Natural killer cell (primary cell): ENCODE results near the gene ITGA2. TPM values are rescaled to one million over a fixed set of nuclear protein-coding genes. Genes with fewer than 3 reads are reported as not detected.

Experiments used
- ATAC-seq, 3 donors: fragments of 150-1000 bp in 2 of 3; fragments of 200-7000 bp in 1 of 3; cut with Tn5 transposase; 1 replicate in 1 of 3; 2 replicates in 2 of 3; pipeline ENCODE4 v1.10.0; 2021; ENCODE audit warnings: mild to moderate bottlenecking in 2 of 3, moderate library complexity in 2 of 3
- DNase-seq, 2 donors: peaks; one replicate each; pipeline versions ENCODE4 v3.0.0 to v3.0.0-alpha.2; 2013 to 2021; ENCODE audit warnings: mixed read lengths in 1 of 2
- H3K27ac ChIP-seq: one replicate; pipeline ENCODE4 v1.5.1; 2013; ENCODE audit warnings: mild to moderate bottlenecking, low read length
- H3K27me3 ChIP-seq: one replicate; pipeline ENCODE4 v1.6.1; 2013; ENCODE audit warnings: low read length; ENCODE audit not compliant: control insufficient read depth, insufficient read depth
- H3K36me3 ChIP-seq: one replicate; pipeline ENCODE4 v1.6.1; 2013; ENCODE audit warnings: low read length; ENCODE audit not compliant: control insufficient read depth, insufficient read depth
- H3K4me1 ChIP-seq: one replicate; pipeline ENCODE4 v1.6.1; 2013; ENCODE audit warnings: low read length; ENCODE audit not compliant: control insufficient read depth, insufficient read depth
- H3K4me3 ChIP-seq: one replicate; pipeline ENCODE4 v1.5.1; 2013; ENCODE audit warnings: low read length
- H3K9me3 ChIP-seq: one replicate; pipeline ENCODE4 v1.6.1; 2013; ENCODE audit warnings: low read length; ENCODE audit not compliant: control insufficient read depth, insufficient read depth
- H3K27ac Mint-ChIP-seq, 2 donors: one replicate each; pipeline ENCODE4 v1.8.0; 2022; ENCODE audit warnings: mild to moderate bottlenecking in 2 of 2, mixed read lengths in 2 of 2, moderate library complexity in 1 of 2
- H3K27me3 Mint-ChIP-seq, 2 donors: one replicate each; pipeline ENCODE4 v1.8.0; 2022; ENCODE audit warnings: low read depth in 2 of 2, mixed read lengths in 2 of 2
- H3K36me3 Mint-ChIP-seq: one replicate; pipeline ENCODE4 v1.8.0; 2022; ENCODE audit warnings: mixed read lengths
- H3K4me1 Mint-ChIP-seq, 2 donors: one replicate each; pipeline ENCODE4 v1.8.0; 2022; ENCODE audit warnings: mixed read lengths in 2 of 2
- H3K4me3 Mint-ChIP-seq: one replicate; pipeline ENCODE4 v1.8.0; 2022; ENCODE audit warnings: mild to moderate bottlenecking, moderate library complexity, mixed read lengths
- H3K9me3 Mint-ChIP-seq, 2 donors: one replicate each; pipeline ENCODE4 v1.8.0; 2022; ENCODE audit warnings: mixed read lengths in 2 of 2
- WGBS: methylation state at CpG from one replicate; pipeline ENCODE4 v1.1.7; 2013; ENCODE audit warnings: missing lambda C conversion rate; ENCODE audit not compliant: insufficient coverage; 5-methylcytosine and 5-hydroxymethylcytosine counted together
- intact Hi-C: fragments of 100-400 bp; cut with micrococcal nuclease; formaldehyde crosslinking; loops from one replicate; pipeline ENCODE4 v1.14.2; 2022
- total RNA-seq, 4 donors: library from RNA; stranded (reverse); fragments of 120-200 nt in 1 of 4; gene quantifications; one replicate each; pipeline versions ENCODE4 v1.2.3 to v1.2.4, GENCODE V29; 2013 to 2022
- TF ChIP-seq, protein P1 (sequence below): fragments of 200-600 bp; IDR thresholded peaks from one replicate; pipeline ENCODE4 v1.8.0; 2022; ENCODE audit warnings: antibody characterized with exemption

ITGA2 gene
- total RNA-seq, 3 donors from 2014 or later (not counting 1 experiment from before 2014, with no cell fraction given): 0.11 to 0.26 (median 0.20) TPM

DNA sequence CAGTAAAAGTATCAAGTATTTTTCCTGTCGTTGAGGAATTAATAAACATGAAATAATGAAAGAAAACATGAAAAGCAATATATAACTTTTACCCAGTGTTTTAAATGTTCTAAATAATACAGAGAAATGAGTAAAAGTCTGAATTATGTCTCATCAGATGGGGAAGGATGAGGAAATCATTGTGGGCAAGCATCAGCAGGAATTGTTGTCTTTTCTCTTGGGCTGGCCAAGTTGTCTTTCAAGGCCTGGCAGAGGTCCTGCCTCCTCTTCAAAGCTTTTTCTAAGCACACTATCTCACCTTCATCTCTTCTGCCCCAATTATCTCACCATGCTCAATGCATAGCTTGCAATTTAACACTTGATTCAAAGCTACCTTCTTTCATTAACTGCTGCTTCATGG lies 78.5 kb downstream of the ITGA2 start:
- no peaks in the 10 kb centered on the region for H3K4me1 Mint-ChIP-seq
- DNase-seq: no peak
- H3K4me3 Mint-ChIP-seq: no peak overlapping the region
- H3K36me3 ChIP-seq: no peaks in the 10 kb centered on the region
- intact Hi-C loops: no loop called here
- no peak overlapping the region for H3K4me3 ChIP-seq
- WGBS: no CpG with 5 or more reads among the region's 1 CpG
- H3K36me3 Mint-ChIP-seq: no peaks in the 10 kb centered on the region
- no peak overlapping the region for H3K27ac Mint-ChIP-seq
- peaks cover under 1% of the 10 kb centered on the region for H3K27me3 ChIP-seq
- ATAC-seq: no peak
- no peaks in the 10 kb centered on the region for H3K9me3 ChIP-seq
- peaks cover 0 to 3% of the 10 kb centered on the region in 2 donors for H3K27me3 Mint-ChIP-seq
- TF ChIP-seq, protein P1, sequence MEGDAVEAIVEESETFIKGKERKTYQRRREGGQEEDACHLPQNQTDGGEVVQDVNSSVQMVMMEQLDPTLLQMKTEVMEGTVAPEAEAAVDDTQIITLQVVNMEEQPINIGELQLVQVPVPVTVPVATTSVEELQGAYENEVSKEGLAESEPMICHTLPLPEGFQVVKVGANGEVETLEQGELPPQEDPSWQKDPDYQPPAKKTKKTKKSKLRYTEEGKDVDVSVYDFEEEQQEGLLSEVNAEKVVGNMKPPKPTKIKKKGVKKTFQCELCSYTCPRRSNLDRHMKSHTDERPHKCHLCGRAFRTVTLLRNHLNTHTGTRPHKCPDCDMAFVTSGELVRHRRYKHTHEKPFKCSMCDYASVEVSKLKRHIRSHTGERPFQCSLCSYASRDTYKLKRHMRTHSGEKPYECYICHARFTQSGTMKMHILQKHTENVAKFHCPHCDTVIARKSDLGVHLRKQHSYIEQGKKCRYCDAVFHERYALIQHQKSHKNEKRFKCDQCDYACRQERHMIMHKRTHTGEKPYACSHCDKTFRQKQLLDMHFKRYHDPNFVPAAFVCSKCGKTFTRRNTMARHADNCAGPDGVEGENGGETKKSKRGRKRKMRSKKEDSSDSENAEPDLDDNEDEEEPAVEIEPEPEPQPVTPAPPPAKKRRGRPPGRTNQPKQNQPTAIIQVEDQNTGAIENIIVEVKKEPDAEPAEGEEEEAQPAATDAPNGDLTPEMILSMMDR: no peak
- no peaks in the 10 kb centered on the region for H3K4me1 ChIP-seq
- H3K9me3 Mint-ChIP-seq: no peaks in the 10 kb centered on the region
- no peak overlapping the region for H3K27ac ChIP-seq

- H3K36me3 Mint-ChIP-seq: no peaks in the 10 kb centered on the region
- no peak for DNase-seq
- no peaks in the 10 kb centered on the region for H3K36me3 ChIP-seq
Measured at GRCh38 chr5:53068291-53068836, 79.2 kb downstream of the ITGA2 start.

DNA sequence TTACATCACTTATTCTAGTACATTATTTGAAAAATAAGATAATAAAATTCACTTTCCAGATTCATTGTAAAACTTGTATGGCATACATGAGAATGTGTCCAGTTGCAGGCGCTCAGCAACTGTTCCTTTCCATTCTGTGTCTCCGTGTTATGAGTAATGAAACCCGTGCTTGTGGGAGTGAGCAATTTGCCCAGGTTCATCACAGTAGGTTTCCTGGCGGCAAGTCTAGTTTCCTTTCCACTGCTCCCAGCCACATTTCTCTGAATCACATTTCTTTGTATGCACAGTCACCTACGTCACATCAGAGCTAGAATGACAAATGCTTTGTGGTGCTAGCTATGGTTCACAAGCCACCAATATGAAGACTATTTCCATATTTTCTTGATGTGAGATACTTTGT lies 80.5 kb downstream of the ITGA2 start:
- H3K4me3 Mint-ChIP-seq: no peak overlapping the region
- no peak overlapping the region for H3K4me3 ChIP-seq
- DNase-seq (no peak), ATAC-seq (no peak)
- H3K4me1 Mint-ChIP-seq: no peaks in the 10 kb centered on the region
- H3K36me3 Mint-ChIP-seq: no peaks in the 10 kb centered on the region
- no peak overlapping the region for H3K27ac Mint-ChIP-seq
- no peak overlapping the region for H3K27ac ChIP-seq
- WGBS: 81% methylated on average over 5 of the region's 5 CpGs
- no peaks in the 10 kb centered on the region for H3K9me3 ChIP-seq
- peaks cover 0 to 3% of the 10 kb centered on the region in 2 donors for H3K27me3 Mint-ChIP-seq
- TF ChIP-seq, protein P1: no peak
- no peaks in the 10 kb centered on the region for H3K36me3 ChIP-seq
- H3K9me3 Mint-ChIP-seq: no peaks in the 10 kb centered on the region
- intact Hi-C loops: no loop called here
- no peaks in the 10 kb centered on the region for H3K4me1 ChIP-seq
- H3K27me3 ChIP-seq: no peaks in the 10 kb centered on the region

More at GRCh38 chr5:53068291-53068836, 79.2 kb downstream of the ITGA2 start:
- Mint-ChIP-seq H3K27me3 (peaks cover 0 to 3% of the 10 kb centered on the region in 2 donors), H3K27ac (no peak overlapping the region), H3K9me3 (no peaks in the 10 kb centered on the region), H3K4me1 (no peaks in the 10 kb centered on the region), H3K4me3 (no peak overlapping the region)
- Histone ChIP-seq H3K27ac (no peak overlapping the region), H3K9me3 (no peaks in the 10 kb centered on the region), H3K27me3 (no peaks in the 10 kb centered on the region), H3K4me3 (no peak overlapping the region), H3K4me1 (no peaks in the 10 kb centered on the region)
- ATAC-seq: no peak
- intact Hi-C loops: no loop called here
- WGBS: 91% methylated on average over 3 of the region's 4 CpGs
- TF ChIP-seq, protein P1: no peak

GRCh38 chr5:53071298-53071697 lies 82.1 kb downstream of the ITGA2 start:
- no peaks in the 10 kb centered on the region for H3K9me3 Mint-ChIP-seq
- peaks cover 0 to 3% of the 10 kb centered on the region in 2 donors for H3K27me3 Mint-ChIP-seq
- Histone ChIP-seq H3K4me1 (no peaks in the 10 kb centered on the region), H3K4me3 (no peak overlapping the region), H3K9me3 (no peaks in the 10 kb centered on the region), H3K36me3 (no peaks in the 10 kb centered on the region), H3K27ac (no peak overlapping the region), H3K27me3 (no peaks in the 10 kb centered on the region)
- DNase-seq (no peak), ATAC-seq (no peak)
- WGBS: 96% methylated on average over 2 of the region's 2 CpGs
- no peak overlapping the region for H3K4me3 Mint-ChIP-seq
- H3K36me3 Mint-ChIP-seq: no peaks in the 10 kb centered on the region
- intact Hi-C loops: no loop called here
- TF ChIP-seq, protein P1: no peak
- H3K4me1 Mint-ChIP-seq: no peaks in the 10 kb centered on the region
- no peak overlapping the region for H3K27ac Mint-ChIP-seq
